Muscle layer of duodenum (tissue), 2 donors: ENCODE measurements around the gene PDK2.

Experiments used
- H3K27ac ChIP-seq: one replicate; pipeline ENCODE4 v1.7.0; 2013; ENCODE audit warnings: mild to moderate bottlenecking, low read length
- H3K27me3 ChIP-seq: one replicate; pipeline ENCODE4 v1.7.0; 2013; ENCODE audit warnings: low read depth, mild to moderate bottlenecking, control low read depth, low read length
- H3K36me3 ChIP-seq, 2 donors: one replicate each; pipeline ENCODE4 v1.7.0; 2013; ENCODE audit warnings: low read length in 2 of 2, control low read depth in 1 of 2, mild to moderate bottlenecking in 1 of 2; ENCODE audit not compliant: insufficient read depth in 2 of 2, control insufficient read depth in 1 of 2
- H3K4me1 ChIP-seq, 2 donors: one replicate each; pipeline ENCODE4 v1.7.0; 2013; ENCODE audit warnings: low read length in 2 of 2, mild to moderate bottlenecking in 2 of 2, control low read depth in 1 of 2, moderate library complexity in 1 of 2; ENCODE audit not compliant: insufficient read depth in 2 of 2, control insufficient read depth in 1 of 2
- H3K4me3 ChIP-seq, 2 donors: one replicate each; pipeline ENCODE4 v1.7.0; 2013; ENCODE audit warnings: low read length in 2 of 2, low read depth in 1 of 2, mild to moderate bottlenecking in 1 of 2
- H3K9me3 ChIP-seq, 2 donors: one replicate each; pipeline ENCODE4 v1.7.0; 2013; ENCODE audit warnings: low read length in 2 of 2, control low read depth in 1 of 2, mild to moderate bottlenecking in 1 of 2; ENCODE audit not compliant: control insufficient read depth in 1 of 2
- donor health status: healthy.

Gene PDK2

GRCh38 chr17:50161023-50161910 lies 66.1 kb downstream of the PDK2 start:
- peak overlapping the region; percentile 80 for H3K27ac ChIP-seq
- no peaks in the 10 kb centered on the region for H3K36me3 ChIP-seq
- H3K4me3 ChIP-seq, result peak overlapping the region; percentile 71 to 90
- H3K4me1 ChIP-seq, result peaks cover 7 to 28% of the 10 kb centered on the region in 2 donors
- no peaks in the 10 kb centered on the region for H3K27me3 ChIP-seq
- H3K9me3 ChIP-seq, result no peaks in the 10 kb centered on the region
